K562 (cell line): ENCODE measurements around the gene PPP1R13L. TPM values are rescaled to one million over a fixed set of nuclear protein-coding genes. Genes with fewer than 3 reads are reported as not detected.

Experiments
- CCNT2 ChIP-seq: IDR thresholded peaks from 2 replicates; pipeline ENCODE4 v1.6.1; 2011; ENCODE audit warnings: borderline replicate concordance, low read depth, mild to moderate bottlenecking, moderate library complexity, mixed read lengths, low read length; ENCODE audit not compliant: insufficient read length; ENCODE audit errors: extremely low read depth
- CHD1 ChIP-seq: fragments of 200-600 bp; sonication (generic); IDR thresholded peaks from one replicate; pipeline ENCODE4 v1.6.1; 2012; ENCODE audit warnings: mild to moderate bottlenecking, moderate library complexity, low read length, inconsistent platforms
- ESRRA ChIP-seq: fragments of 450-650 bp; IDR thresholded peaks from 2 replicates; pipeline ENCODE4 v1.6.1; 2014; ENCODE audit warnings: low read depth, mild to moderate bottlenecking, moderate library complexity, borderline replicate concordance
- FOSL1 ChIP-seq: fragments of 200-800 bp; sonication (Bioruptor generic); conservative IDR thresholded peaks from 2 replicates; pipeline ENCODE4 v1.6.1; 2016; ENCODE audit warnings: missing genetic modification characterization, missing compliant biosample characterization
- HDAC6 ChIP-seq: IDR thresholded peaks from 2 replicates; pipeline ENCODE4 v1.6.1; 2012; ENCODE audit warnings: low read depth, mild to moderate bottlenecking, control low read depth, inconsistent platforms, low read length, moderate library complexity
- HNRNPUL1 ChIP-seq: fragments of 200-400 bp; formaldehyde crosslinking; IDR thresholded peaks from 2 replicates; pipeline ENCODE4 v1.6.1; 2017; ENCODE audit warnings: low read length
- MTF1 ChIP-seq: fragments of 250-450 bp; sonication (Bioruptor Pico); IDR thresholded peaks from 2 replicates; pipeline ENCODE4 v1.9.0; 2021; ENCODE audit warnings: moderate library complexity, mild to moderate bottlenecking, inconsistent platforms, borderline replicate concordance
- NCOA4 ChIP-seq: fragments of 450-650 bp; IDR thresholded peaks from 2 replicates; pipeline ENCODE4 v1.6.1; 2018; ENCODE audit warnings: mild to moderate bottlenecking; ENCODE audit not compliant: partially characterized antibody
- PHF8 ChIP-seq: fragments of 200-600 bp; sonication (generic); IDR thresholded peaks from 2 replicates; pipeline ENCODE4 v1.6.1; 2012; ENCODE audit warnings: mixed run types, mild to moderate bottlenecking, inconsistent platforms, low read length, moderate library complexity, borderline replicate concordance
- RB1 ChIP-seq: fragments of 450-650 bp; IDR thresholded peaks from 2 replicates; pipeline ENCODE4 v1.6.1; 2017; ENCODE audit warnings: low read depth, mild to moderate bottlenecking
- RCOR1 ChIP-seq, 2 experiments: IDR thresholded peaks; 2 replicates each; pipeline ENCODE4 v1.6.1; 2012; ENCODE audit warnings: low read depth in 2 of 2, low read length in 2 of 2, borderline replicate concordance in 1 of 2, improper control_type of control experiment in 1 of 2
- TEAD1 ChIP-seq, 2 experiments: fragments of 450-650 bp in 1 of 2; sonication (generic) in 1 of 2; formaldehyde crosslinking; IDR thresholded peaks; 2 replicates each; pipeline versions ENCODE4 v1.4.0 to v1.8.0; 2020 to 2022; ENCODE audit warnings: mild to moderate bottlenecking in 2 of 2, missing genetic modification reagents in 1 of 2
- ZBTB1 ChIP-seq: sonication (generic); formaldehyde crosslinking; IDR thresholded peaks from 2 replicates; pipeline ENCODE4 v1.8.1; 2023; ENCODE audit warnings: missing genetic modification reagents, low read depth, mild to moderate bottlenecking, borderline replicate concordance
- ZBTB40 ChIP-seq, 2 experiments: fragments of 450-650 bp in 1 of 2; sonication (generic) in 1 of 2; formaldehyde crosslinking in 1 of 2; IDR thresholded peaks; 2 replicates each; pipeline versions ENCODE4 v1.7.1 to v1.9.0; 2016 to 2022; ENCODE audit warnings: inconsistent platforms in 1 of 2, mild to moderate bottlenecking in 1 of 2, missing genetic modification reagents in 1 of 2
- ZNF165 ChIP-seq: fragments of 250-450 bp; sonication (Bioruptor Pico); IDR thresholded peaks from 2 replicates; pipeline ENCODE4 v1.4.0; 2020; ENCODE audit warnings: borderline replicate concordance
- ZNF23 ChIP-seq: fragments of 250-450 bp; sonication (Bioruptor Pico); IDR thresholded peaks from 2 replicates; pipeline ENCODE4 v1.4.0; 2020; ENCODE audit warnings: mild to moderate bottlenecking
- polyA plus RNA-seq, 8 experiments: library from polyadenylated mRNA; depleted of rRNA in 4 of 8; stranded (reverse) in 5 of 8; unstranded in 3 of 8; fragments of >200 nt; fragmentation: Nextera tagmentation in 2 of 8; fragmentation: Illumina TruSeq in 1 of 8; extraction: Ambion mirVana in 2 of 8; extraction: Trizol in 1 of 8; gene quantifications; 2 replicates each; pipeline versions ENCODE4 v1.2.1 to v1.2.3, GENCODE V29; 2011 to 2014; ENCODE audit warnings: inconsistent platforms in 1 of 8, missing spikeins in 1 of 8
- total RNA-seq, 7 experiments: library from RNA; depleted of rRNA in 6 of 7; stranded (reverse); fragments of >200 nt in 6 of 7; fragmentation: Illumina TruSeq in 2 of 7; extraction: Trizol in 2 of 7; gene quantifications; 2 replicates each; pipeline versions ENCODE4 v1.2.1 to v1.2.3, GENCODE V29; 2011 to 2021; ENCODE audit warnings: low replicate concordance in 1 of 7
- TF ChIP-seq, protein P1 (sequence below): fragments of 250-450 bp; sonication (Bioruptor Pico); IDR thresholded peaks from 2 replicates; pipeline ENCODE4 v1.8.0; 2022; ENCODE audit warnings: inconsistent platforms

The PPP1R13L gene
- total and polyA plus RNA-seq, 9 of the 15 experiments (the other 6 are each of a cell fraction or from before 2014, with no cell fraction given): 0.32 to 6.7 (median 2.0) TPM

GRCh38 chr19:45439569-45440258 is 34.8 kb upstream of the PPP1R13L start (continued):
- TF ChIP-seq MTF1 (no peak), TEAD1 (CRISPR knock-in tag; IDR thresholded peaks at IDR 0.05) (peak; percentile 32 to 55; a peak in 3 of 4 replicates), FOSL1 (peak; percentile 94), ZBTB40 (IDR thresholded peaks at IDR 0.05) (peak; percentile 85), ZBTB40 (CRISPR knock-in tag; IDR thresholded peaks at IDR 0.05) (no peak), PHF8 (peak; percentile 57; the same call in 1 of the 2 replicates), ZBTB1 (no peak), ESRRA (peak; percentile 61), CHD1 (no peak), HDAC6 (no peak), RCOR1 (IDR thresholded peaks at IDR 0.05; ENCODE audit: borderline replicate concordance in 1 of 2, low read depth in 2 of 2, low read length in 2 of 2) (peak in 1 of 2 experiments; percentile 88; a peak in 2 of 4 replicates), CCNT2 (peak; percentile 99), HNRNPUL1 (no peak), ZNF165 (CRISPR knock-in tag) (no peak), ZNF23 (CRISPR knock-in tag) (no peak), RB1 (peak; percentile 97), NCOA4 (no peak)
- TF ChIP-seq, protein P1, sequence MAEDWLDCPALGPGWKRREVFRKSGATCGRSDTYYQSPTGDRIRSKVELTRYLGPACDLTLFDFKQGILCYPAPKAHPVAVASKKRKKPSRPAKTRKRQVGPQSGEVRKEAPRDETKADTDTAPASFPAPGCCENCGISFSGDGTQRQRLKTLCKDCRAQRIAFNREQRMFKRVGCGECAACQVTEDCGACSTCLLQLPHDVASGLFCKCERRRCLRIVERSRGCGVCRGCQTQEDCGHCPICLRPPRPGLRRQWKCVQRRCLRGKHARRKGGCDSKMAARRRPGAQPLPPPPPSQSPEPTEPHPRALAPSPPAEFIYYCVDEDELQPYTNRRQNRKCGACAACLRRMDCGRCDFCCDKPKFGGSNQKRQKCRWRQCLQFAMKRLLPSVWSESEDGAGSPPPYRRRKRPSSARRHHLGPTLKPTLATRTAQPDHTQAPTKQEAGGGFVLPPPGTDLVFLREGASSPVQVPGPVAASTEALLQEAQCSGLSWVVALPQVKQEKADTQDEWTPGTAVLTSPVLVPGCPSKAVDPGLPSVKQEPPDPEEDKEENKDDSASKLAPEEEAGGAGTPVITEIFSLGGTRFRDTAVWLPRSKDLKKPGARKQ (CRISPR knock-in tag): no peak
